ENCODE data around the gene FLT3LG. TPM values are rescaled to one million over a fixed set of nuclear protein-coding genes. Genes with fewer than 3 reads are reported as not detected.

The FLT3LG gene
- total and polyA plus RNA-seq, 9 of the 15 experiments (the other 6 are each of a cell fraction or from before 2014, with no cell fraction given) = 0.31 to 6.4 (median 1.1) TPM

- TF ChIP-seq POLR3A (IDR thresholded peaks at IDR 0.05; ENCODE audit: borderline replicate concordance, extremely low read depth, insufficient read depth, insufficient read length) = no peak
- no peak for TF ChIP-seq KHSRP (IDR thresholded peaks at IDR 0.05)
- no peak for TF ChIP-seq NONO (IDR thresholded peaks at IDR 0.05; ENCODE audit: low read depth in 2 of 2, low read length in 1 of 2)
- no peak for TF ChIP-seq ZNF766 (CRISPR knock-in tag; conservative IDR thresholded peaks at IDR 0.05)
- no peak for TF ChIP-seq MCM2 (IDR thresholded peaks at IDR 0.05; ENCODE audit: low read depth)
- no peak for TF ChIP-seq EHMT2 (IDR thresholded peaks at IDR 0.05)
- no peak for TF ChIP-seq CCAR2 (IDR thresholded peaks at IDR 0.05; ENCODE audit: low read depth, low read length)
- peak; percentile 90 for TF ChIP-seq MTA3 (IDR thresholded peaks at IDR 0.05; ENCODE audit: borderline replicate concordance)
- no peak for TF ChIP-seq PHB (CRISPR knock-in tag; IDR thresholded peaks at IDR 0.05)
- TF ChIP-seq TAF7 (tag; IDR thresholded peaks at IDR 0.05) = no peak
- TF ChIP-seq HNRNPUL1 (IDR thresholded peaks at IDR 0.05; ENCODE audit: low read length) = no peak
- TF ChIP-seq HMBOX1 (IDR thresholded peaks at IDR 0.05) = no peak
- TF ChIP-seq ESRRA (IDR thresholded peaks at IDR 0.05; ENCODE audit: borderline replicate concordance, low read depth) = peak; percentile 67
- TF ChIP-seq ZNF655 (CRISPR knock-in tag; IDR thresholded peaks at IDR 0.05) = no peak
- no peak for TF ChIP-seq CHD4 (IDR thresholded peaks at IDR 0.05; ENCODE audit: insufficient read depth, insufficient replicate concordance, low read depth, low read length, poor library complexity, severe bottlenecking)
- no peak for TF ChIP-seq NFRKB (IDR thresholded peaks at IDR 0.05; ENCODE audit: low read depth)
- no peak for TF ChIP-seq ZNF639 (CRISPR knock-in tag; conservative IDR thresholded peaks at IDR 0.05 in 1 of 2, IDR thresholded peaks at IDR 0.05 in 1 of 2)
- no peak for TF ChIP-seq HNRNPK (IDR thresholded peaks at IDR 0.05; ENCODE audit: low read depth, low read length, poor library complexity, severe bottlenecking)
- no peak for TF ChIP-seq TCFL5 (CRISPR knock-in tag; conservative IDR thresholded peaks at IDR 0.05)
- TF ChIP-seq KLF16 (IDR thresholded peaks at IDR 0.05) = no peak
- TF ChIP-seq THRB (CRISPR knock-in tag; conservative IDR thresholded peaks at IDR 0.05) = no peak
Measured at GRCh38 chr19:49473868-49474541, at the start of gene FLT3LG (continued).
